GM23338 (cell line): ENCODE results near the gene TNFAIP3. TPM values are rescaled to one million over a fixed set of nuclear protein-coding genes. Genes with fewer than 3 reads are reported as not detected.

Experiments used
- ATAC-seq: fragments of 200-7000 bp; cut with Tn5 transposase; 3 replicates; pipeline ENCODE4 v1.9.1; 2020
- DNase-seq: peaks from one replicate; pipeline ENCODE4 v3.0.0-alpha.2; 2015; ENCODE audit warnings: low spot score
- H2AFZ ChIP-seq: fragments of 200-600 bp; sonication (generic); 2 replicates; pipeline ENCODE4 v1.8.0; 2016; ENCODE audit warnings: antibody characterized with exemption, mild to moderate bottlenecking, moderate library complexity
- H3F3A ChIP-seq: fragments of 200-600 bp; sonication (generic); replicated peaks from 2 replicates; pipeline ENCODE4 v1.8.0; 2017; ENCODE audit warnings: antibody characterized with exemption, mixed run types, low read depth
- H3K27ac ChIP-seq: fragments of 200-600 bp; sonication (generic); 2 replicates; pipeline ENCODE4 v1.6.1; 2016; ENCODE audit warnings: low read depth
- H3K27me3 ChIP-seq: fragments of 200-600 bp; sonication (generic); 2 replicates; pipeline ENCODE4 v1.8.0; 2016; ENCODE audit warnings: mild to moderate bottlenecking, mixed run types, moderate library complexity; ENCODE audit not compliant: insufficient read depth
- H3K36me3 ChIP-seq: fragments of 200-600 bp; sonication (generic); 2 replicates; pipeline ENCODE4 v1.8.0; 2016; ENCODE audit warnings: mild to moderate bottlenecking; ENCODE audit not compliant: insufficient read depth
- H3K4me1 ChIP-seq: fragments of 200-600 bp; sonication (generic); 2 replicates; pipeline ENCODE4 v1.8.0; 2016; ENCODE audit warnings: mild to moderate bottlenecking, moderate library complexity; ENCODE audit not compliant: insufficient read depth
- H3K4me2 ChIP-seq: fragments of 200-600 bp; sonication (generic); 2 replicates; pipeline ENCODE4 v1.7.1; 2017; ENCODE audit warnings: mixed run types
- H3K4me3 ChIP-seq: fragments of 200-600 bp; sonication (generic); 2 replicates; pipeline ENCODE4 v1.6.1; 2016; ENCODE audit warnings: mixed run types
- H3K79me2 ChIP-seq: fragments of 200-600 bp; sonication (generic); replicated peaks from 2 replicates; pipeline ENCODE4 v1.8.0; 2017; ENCODE audit warnings: mild to moderate bottlenecking; ENCODE audit not compliant: insufficient read depth
- H3K9me2 ChIP-seq: fragments of 200-600 bp; sonication (generic); 2 replicates; pipeline ENCODE4 v1.8.0; 2017; ENCODE audit not compliant: insufficient read depth
- H4K20me1 ChIP-seq: fragments of 200-600 bp; sonication (generic); replicated peaks from 2 replicates; pipeline ENCODE4 v1.8.0; 2017; ENCODE audit warnings: mild to moderate bottlenecking; ENCODE audit not compliant: insufficient read depth
- H3K27ac Mint-ChIP-seq: 2 replicates; pipeline ENCODE4 v1.8.0; 2020; ENCODE audit warnings: inconsistent platforms, mild to moderate bottlenecking, moderate library complexity, mixed read lengths
- H3K27me3 Mint-ChIP-seq: 3 replicates; pipeline ENCODE4 v1.8.0; 2022; ENCODE audit warnings: low read depth, mild to moderate bottlenecking, moderate library complexity, mixed read lengths, inconsistent platforms; ENCODE audit not compliant: insufficient read depth, poor library complexity
- H3K36me3 Mint-ChIP-seq: 3 replicates; pipeline ENCODE4 v1.8.0; 2021; ENCODE audit warnings: low read depth, mild to moderate bottlenecking, inconsistent platforms, moderate library complexity, mixed read lengths
- H3K4me1 Mint-ChIP-seq: 3 replicates; pipeline ENCODE4 v1.8.0; 2020; ENCODE audit warnings: mild to moderate bottlenecking, inconsistent platforms, mixed read lengths
- H3K4me3 Mint-ChIP-seq: 3 replicates; pipeline ENCODE4 v1.8.0; 2021; ENCODE audit warnings: moderate library complexity, mild to moderate bottlenecking, inconsistent platforms, mixed read lengths
- H3K9me3 Mint-ChIP-seq: 3 replicates; pipeline ENCODE4 v1.8.0; 2020; ENCODE audit warnings: moderate library complexity, mild to moderate bottlenecking, inconsistent platforms, mixed read lengths
- CTCF ChIP-seq, 2 experiments: fragments of 200-600 bp in 1 of 2; sonication (generic) in 1 of 2; conservative IDR thresholded peaks; 2 replicates each; pipeline versions ENCODE4 v1.5.1 to v1.6.1; 2016 to 2017; ENCODE audit warnings: antibody characterized with exemption in 2 of 2, low read depth in 2 of 2, mild to moderate bottlenecking in 2 of 2, moderate library complexity in 1 of 2
- JUNB ChIP-seq: IDR thresholded peaks from one replicate; pipeline ENCODE4 v1.6.1; 2016; ENCODE audit warnings: antibody characterized with exemption; ENCODE audit not compliant: unreplicated experiment
- POLR2AphosphoS5 ChIP-seq: IDR thresholded peaks from 2 replicates; pipeline ENCODE4 v1.6.1; 2016; ENCODE audit warnings: antibody characterized with exemption, low read depth
- ZNF462 ChIP-seq: fragments of 250-450 bp; sonication (Bioruptor Pico); IDR thresholded peaks from 2 replicates; pipeline ENCODE4 v1.5.0; 2020; ENCODE audit warnings: mild to moderate bottlenecking, moderate library complexity
- polyA plus RNA-seq: library from polyadenylated mRNA; unstranded; fragments of >200 nt; fragmentation: Nextera tagmentation; extraction: Ambion mirVana; gene quantifications from 2 replicates; pipeline ENCODE4 v1.2.1, GENCODE V29; 2016
- total RNA-seq: library from RNA; depleted of rRNA; stranded (reverse); fragments of >200 nt; shearing (Covaris generic); gene quantifications from 2 replicates; pipeline ENCODE4 v1.2.3, GENCODE V29; 2014

The TNFAIP3 gene
- total and polyA plus RNA-seq, 2 experiments from 2014 or later, result 2.1 to 2.3 TPM

DNA sequence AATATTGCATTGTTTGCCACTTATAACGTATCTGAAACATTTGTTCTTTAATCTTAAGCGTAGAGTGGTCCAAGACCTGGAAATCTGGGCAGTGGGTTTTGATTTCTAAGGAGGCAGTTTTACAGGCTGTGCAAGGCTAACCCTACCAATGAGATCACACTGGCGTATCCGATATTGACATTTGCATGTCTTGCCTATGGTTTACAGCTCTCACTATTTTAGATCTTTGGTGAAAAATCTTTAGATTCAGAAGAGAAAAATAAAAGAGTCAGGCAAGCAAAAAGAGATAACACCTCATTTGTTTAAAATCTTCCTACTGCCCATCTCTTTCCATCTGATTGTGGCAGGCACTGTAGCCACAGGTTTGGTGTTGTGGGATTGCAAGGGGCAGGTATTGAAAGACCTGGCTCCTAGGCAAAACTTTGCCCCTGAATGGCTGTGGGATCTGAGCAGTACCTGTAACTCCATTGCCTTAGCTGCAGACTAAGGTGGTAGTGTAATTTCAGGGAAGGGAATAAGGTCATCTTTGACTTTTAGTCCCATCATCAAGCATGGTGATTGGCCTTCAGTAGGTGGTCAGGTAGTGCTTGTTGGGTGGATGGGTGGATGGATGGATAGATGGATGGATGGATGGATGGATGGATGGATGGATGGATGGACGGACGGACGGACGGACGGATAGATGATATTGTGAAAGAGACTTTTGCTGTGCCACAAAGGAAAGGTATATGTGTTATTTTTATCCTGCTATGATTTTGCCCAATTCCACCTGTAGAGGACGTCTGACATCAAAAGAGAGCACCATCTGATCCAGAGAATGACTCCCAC lies 1.9 kb downstream of the TNFAIP3 start:
- 0 out of 2 replicates have a peak, but pooled peaks cover 4% of the 10 kb centered on the region for H4K20me1 ChIP-seq
- Mint-ChIP-seq H3K27me3 (peaks cover 26% of the 10 kb centered on the region), H3K9me3 (no peaks in the 10 kb centered on the region), H3K36me3 (no peaks in the 10 kb centered on the region), H3K4me1 (peaks cover 29% of the 10 kb centered on the region), H3K27ac (no peak overlapping the region), H3K4me3 (peak overlapping the region; percentile 87; the same call in 1 of the 3 replicates)
- no peak overlapping the region for H3K27ac ChIP-seq
- H3K79me2 ChIP-seq, result no peaks in the 10 kb centered on the region
- H3K4me1 ChIP-seq, result peaks cover 26% of the 10 kb centered on the region
- DNase-seq (no peak), ATAC-seq (no peak)
- TF ChIP-seq JUNB (no peak), CTCF (conservative IDR thresholded peaks at IDR 0.05; ENCODE audit: low read depth in 2 of 2) (0 out of 4 replicates have a peak, but pooled peaks of 1 of the 2 experiments have one; percentile 20)
- H3K9me2 ChIP-seq, result peaks cover 5% of the 10 kb centered on the region; the same call in 1 of the 2 replicates
- H3K36me3 ChIP-seq, result no peaks in the 10 kb centered on the region
- peaks cover 24% of the 10 kb centered on the region for H3K27me3 ChIP-seq
- H3F3A ChIP-seq, result no peaks in the 10 kb centered on the region
- no peak overlapping the region for H2AFZ ChIP-seq
- H3K4me3 ChIP-seq, result no peak overlapping the region
- H3K4me2 ChIP-seq, result peak overlapping the region; percentile 99

DNA sequence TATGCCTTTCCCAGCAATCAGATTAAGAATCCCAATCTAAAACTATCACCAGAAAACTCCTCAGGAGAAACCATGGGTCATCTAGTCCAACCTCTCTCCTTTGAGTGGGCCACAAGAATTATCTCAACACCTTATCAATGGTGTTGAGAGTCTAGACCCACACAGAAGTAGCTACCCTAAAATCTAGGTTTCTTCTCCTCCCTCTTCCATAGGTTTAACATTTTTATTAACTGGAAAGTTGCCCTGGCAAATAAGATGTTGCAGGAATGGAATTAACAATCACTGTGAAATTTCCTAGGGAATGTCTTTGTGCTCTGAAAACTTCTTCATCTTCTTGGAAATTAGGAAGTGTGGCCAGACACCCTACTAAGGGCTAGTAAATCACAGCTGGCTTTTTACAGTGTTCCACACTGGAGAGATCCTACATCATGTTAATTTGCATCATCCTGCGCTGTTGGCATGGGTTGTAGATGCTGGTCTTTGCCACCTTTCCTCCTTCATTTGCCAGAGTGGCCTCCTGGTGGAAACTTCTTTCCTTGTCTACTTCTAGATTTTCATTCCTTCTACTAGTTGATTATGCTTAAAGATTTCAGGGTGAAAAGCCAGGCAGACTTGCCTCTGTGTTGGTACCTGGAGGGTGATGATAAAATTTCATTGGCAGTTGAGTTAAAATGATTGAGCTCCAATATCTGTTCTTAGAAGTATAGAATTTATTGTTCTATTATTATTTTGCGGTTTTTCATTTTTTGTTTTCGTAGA lies 2.7 kb downstream of the TNFAIP3 start:
- TF ChIP-seq POLR2AphosphoS5 (no peak), ZNF462 (CRISPR knock-in tag) (no peak)
- Histone ChIP-seq H3F3A (no peaks in the 10 kb centered on the region), H3K4me3 (no peak overlapping the region), H2AFZ (no peak overlapping the region), H3K9me2 (peaks cover 5% of the 10 kb centered on the region; the same call in 1 of the 2 replicates), H3K79me2 (no peaks in the 10 kb centered on the region), H3K27ac (no peak overlapping the region), H4K20me1 (0 out of 2 replicates have a peak, but pooled peaks cover 4% of the 10 kb centered on the region), H3K4me2 (no peak overlapping the region), H3K27me3 (peaks cover 24% of the 10 kb centered on the region), H3K4me1 (peaks cover 22% of the 10 kb centered on the region), H3K36me3 (no peaks in the 10 kb centered on the region)
- Mint-ChIP-seq H3K9me3 (no peaks in the 10 kb centered on the region), H3K36me3 (no peaks in the 10 kb centered on the region), H3K4me3 (no peak overlapping the region), H3K27ac (no peak overlapping the region), H3K27me3 (peaks cover 26% of the 10 kb centered on the region), H3K4me1 (peaks cover 26% of the 10 kb centered on the region)
- ATAC-seq (no peak), DNase-seq (no peak)
